ENCODE results near the gene NCOA3.

NCOA3 gene

GRCh38 chr20:47656318-47656717, 154.6 kb downstream of the NCOA3 start:
- no peak overlapping the region for H3K27ac ChIP-seq
- TF ChIP-seq, protein P1, sequence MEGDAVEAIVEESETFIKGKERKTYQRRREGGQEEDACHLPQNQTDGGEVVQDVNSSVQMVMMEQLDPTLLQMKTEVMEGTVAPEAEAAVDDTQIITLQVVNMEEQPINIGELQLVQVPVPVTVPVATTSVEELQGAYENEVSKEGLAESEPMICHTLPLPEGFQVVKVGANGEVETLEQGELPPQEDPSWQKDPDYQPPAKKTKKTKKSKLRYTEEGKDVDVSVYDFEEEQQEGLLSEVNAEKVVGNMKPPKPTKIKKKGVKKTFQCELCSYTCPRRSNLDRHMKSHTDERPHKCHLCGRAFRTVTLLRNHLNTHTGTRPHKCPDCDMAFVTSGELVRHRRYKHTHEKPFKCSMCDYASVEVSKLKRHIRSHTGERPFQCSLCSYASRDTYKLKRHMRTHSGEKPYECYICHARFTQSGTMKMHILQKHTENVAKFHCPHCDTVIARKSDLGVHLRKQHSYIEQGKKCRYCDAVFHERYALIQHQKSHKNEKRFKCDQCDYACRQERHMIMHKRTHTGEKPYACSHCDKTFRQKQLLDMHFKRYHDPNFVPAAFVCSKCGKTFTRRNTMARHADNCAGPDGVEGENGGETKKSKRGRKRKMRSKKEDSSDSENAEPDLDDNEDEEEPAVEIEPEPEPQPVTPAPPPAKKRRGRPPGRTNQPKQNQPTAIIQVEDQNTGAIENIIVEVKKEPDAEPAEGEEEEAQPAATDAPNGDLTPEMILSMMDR (conservative IDR thresholded peaks at IDR 0.05) = no peak

DNA sequence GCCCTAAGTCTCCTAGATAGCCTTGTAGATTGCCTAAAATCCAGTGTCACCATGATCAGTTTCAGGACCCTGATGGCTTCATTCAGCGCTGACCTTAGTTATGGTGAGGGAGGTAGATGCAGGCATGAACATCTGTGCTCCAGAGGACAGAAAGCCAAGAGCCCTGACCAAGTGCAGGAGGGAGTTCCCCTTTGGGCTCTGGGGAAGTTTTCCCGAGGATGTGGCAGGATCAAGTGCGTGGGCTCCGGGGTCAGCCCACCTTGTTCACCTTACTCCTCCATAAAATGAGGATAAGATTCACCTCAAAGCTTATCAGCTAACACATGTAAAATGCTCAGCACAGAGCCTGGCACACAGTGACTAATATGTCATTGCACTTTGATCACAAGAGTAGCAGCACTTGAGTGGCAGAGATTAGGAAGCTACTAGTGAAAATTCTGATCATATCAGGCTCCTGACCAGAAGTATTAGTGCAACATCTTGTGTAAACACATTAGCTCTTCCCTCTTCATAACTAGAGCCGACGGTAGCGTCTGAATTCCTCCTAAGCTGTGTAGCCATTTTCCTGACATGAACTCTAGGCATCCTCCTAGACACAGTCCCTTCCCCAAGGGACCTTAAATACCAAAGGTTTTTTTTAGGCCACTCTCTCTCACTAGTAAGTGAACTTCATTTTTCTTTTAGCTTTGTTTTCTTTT, 158.4 kb downstream of the NCOA3 start:
- no peak overlapping the region for H3K27ac ChIP-seq
- TF ChIP-seq, protein P1 (conservative IDR thresholded peaks at IDR 0.05) = no peak

- TF ChIP-seq, protein P1 (conservative IDR thresholded peaks at IDR 0.05) = no peak
Measured at GRCh38 chr20:47660602-47660905, 158.9 kb downstream of the NCOA3 start.

GRCh38 chr20:47660983-47661700, 159.5 kb downstream of the NCOA3 start:
- TF ChIP-seq, protein P1 (conservative IDR thresholded peaks at IDR 0.05) = no peak
- H3K27ac ChIP-seq = no peak overlapping the region

More at GRCh38 chr20:47660602-47660905, 158.9 kb downstream of the NCOA3 start:
- no peak overlapping the region for H3K27ac ChIP-seq

DNA sequence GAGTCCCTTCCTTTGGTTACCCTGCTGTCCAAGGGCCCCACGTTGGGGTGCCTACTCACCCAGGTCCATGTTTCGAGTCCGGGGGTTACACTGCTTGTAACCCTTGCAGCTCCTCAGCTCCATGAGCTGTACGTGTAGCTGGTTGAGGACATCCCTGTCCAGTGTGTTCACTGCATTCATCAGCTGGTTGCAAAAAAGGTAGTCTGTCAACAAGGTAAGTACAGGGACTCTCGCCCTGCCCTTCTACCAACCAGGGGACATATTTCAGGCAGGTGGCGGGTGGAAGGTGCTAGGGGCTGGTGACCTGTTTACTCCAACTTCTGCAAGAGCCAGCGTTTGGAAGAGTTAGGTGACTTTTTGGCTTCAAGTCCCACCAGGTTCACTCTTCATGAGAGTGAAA, 160.0 kb downstream of the NCOA3 start:
- no peak overlapping the region for H3K27ac ChIP-seq
- TF ChIP-seq, protein P1 (conservative IDR thresholded peaks at IDR 0.05) = no peak

DNA sequence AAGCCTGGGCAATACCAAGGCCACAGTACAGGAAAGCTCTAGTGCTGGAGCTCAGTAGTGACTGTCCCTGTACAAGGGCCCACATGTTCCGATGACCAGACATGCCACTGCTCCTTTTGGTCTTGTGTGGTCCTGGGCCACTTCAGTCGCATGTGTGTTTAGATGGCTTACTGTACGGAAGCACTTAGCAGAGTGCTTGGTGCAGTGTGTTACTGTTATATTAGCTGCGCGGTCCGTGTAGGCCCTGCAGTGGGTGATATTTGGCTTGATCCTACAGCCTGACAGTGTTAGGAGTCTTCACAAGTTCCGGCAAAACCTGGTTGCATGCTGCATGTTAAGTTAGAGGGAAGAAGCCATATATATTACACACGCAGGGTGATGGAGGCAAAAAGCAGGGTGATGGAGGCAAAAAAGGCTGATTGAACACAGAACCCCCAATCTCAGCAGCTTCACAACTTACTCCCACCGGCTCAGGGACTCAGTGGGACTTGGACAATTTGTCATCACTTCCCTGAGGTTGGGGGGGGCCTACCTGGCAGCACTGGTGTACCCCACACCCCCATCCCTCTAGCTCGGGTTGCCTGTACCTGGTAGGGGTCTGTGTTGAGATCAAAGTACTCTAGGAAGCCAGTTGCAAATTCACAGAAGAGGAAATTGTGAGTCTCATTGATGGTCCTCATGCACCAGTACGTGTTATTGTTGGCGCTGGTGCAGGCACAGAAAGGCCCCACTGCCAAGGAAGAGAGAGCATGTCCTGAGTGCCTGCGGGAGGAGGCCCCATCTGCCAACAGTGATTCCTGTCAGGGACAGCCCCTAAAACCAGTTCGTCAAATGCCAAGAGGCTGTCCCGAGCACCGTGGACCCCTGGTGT, 161.0 kb downstream of the NCOA3 start:
- TF ChIP-seq, protein P1 (conservative IDR thresholded peaks at IDR 0.05) = no peak
- H3K27ac ChIP-seq = no peak overlapping the region
